GM19240 (cell line): Measurements from ENCODE around the gene VPS11.
"Not testable (repeated sequence)": the region's sequence is repeated elsewhere in the genome, so short reads cannot be mapped to it uniquely, and the experiment has no call there.

Experiments used
- DNase-seq: peaks from one replicate; pipeline ENCODE4 v3.0.0; 2011; ENCODE audit warnings: low spot score; ENCODE audit not compliant: insufficient read length

Gene VPS11

DNA sequence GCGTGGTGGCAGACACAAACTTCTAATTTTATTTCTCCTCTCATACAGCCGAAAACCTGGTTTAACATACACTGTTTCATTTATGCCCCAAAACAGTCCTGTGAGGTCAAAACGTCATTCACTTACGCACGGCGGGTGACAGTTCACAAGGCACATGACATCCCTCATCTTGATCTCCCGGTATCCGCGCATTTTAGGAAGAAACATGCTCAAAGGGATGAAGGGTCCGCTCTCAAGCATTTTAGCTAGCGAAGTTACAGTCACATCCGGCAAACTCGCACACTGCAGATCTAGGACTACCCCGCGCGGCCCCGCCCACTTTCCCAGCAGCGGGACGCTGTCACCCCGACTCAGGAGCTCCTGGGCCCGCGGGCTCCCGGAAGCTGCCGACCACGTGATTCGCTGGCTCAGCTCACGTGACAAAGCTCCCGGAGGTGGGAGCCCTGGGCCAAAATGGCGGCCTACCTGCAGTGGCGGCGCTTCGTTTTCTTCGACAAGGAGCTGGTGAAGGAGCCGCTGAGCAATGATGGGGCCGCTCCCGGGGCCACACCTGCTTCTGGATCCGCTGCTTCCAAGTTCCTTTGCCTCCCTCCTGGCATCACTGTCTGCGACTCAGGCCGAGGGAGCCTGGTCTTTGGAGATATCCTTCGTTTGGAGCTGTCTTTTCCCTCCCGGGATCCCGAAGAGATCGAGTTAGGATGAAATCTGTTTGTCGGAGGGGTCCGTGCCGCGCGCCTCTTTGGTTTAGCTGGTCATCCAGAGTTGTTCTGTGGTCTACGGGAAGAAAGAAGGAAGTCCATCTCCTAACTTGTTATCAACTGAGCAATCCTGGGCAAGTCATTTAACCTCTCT, at the start of gene VPS11:
Gene VPS11, plus strand, starts transcription at position 448 of the 852 bp plus-strand sequence. Its CDS starts 6 bp downstream, at position 454.
- DNase-seq: peak; percentile 100

- DNase-seq: peak; percentile 79
Observed at GRCh38 chr11:119018074-119018938, 49.3 kb upstream of the VPS11 start, which contains the start of the genes RPS25 and TRAPPC4. TSS of gene RPS25 (minus strand) at chr11:119018343. CDS start at chr11:119018284, 59 bp downstream. TSS of gene TRAPPC4 (plus strand) at chr11:119018766. CDS start at chr11:119018796, 30 bp downstream.

DNA sequence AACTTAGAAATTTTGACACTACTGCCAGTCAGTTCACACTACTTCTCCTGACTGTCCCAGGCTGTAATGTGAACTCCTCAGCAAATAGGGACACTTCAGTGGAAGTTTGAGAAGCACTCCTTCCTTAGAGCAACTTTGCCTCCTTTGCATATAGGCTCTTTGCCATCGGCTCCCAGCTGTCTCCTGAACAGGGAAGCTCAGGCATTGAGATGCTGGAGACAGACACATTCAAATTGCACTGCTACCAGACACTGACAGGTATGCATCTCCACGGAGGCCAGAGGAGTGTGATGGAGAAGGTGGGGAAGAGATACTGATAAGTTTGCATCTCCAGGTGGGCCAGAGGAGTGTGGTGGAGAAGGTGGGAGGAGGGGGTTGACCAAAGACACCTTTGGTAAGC, 47.6 kb upstream of the VPS11 start:
- no peak for DNase-seq

GRCh38 chr11:119021631-119022030, 46.0 kb upstream of the VPS11 start:
- no peak for DNase-seq

GRCh38 chr11:119023741-119024140, 43.9 kb upstream of the VPS11 start:
- no peak for DNase-seq

- no peak for DNase-seq
Observed at GRCh38 chr11:119024430-119025098, 43.1 kb upstream of the VPS11 start.

- no peak for DNase-seq
Observed at GRCh38 chr11:119025099-119025473, 42.5 kb upstream of the VPS11 start.

- no peak for DNase-seq
Observed at GRCh38 chr11:119025541-119025940, 42.1 kb upstream of the VPS11 start.

DNA sequence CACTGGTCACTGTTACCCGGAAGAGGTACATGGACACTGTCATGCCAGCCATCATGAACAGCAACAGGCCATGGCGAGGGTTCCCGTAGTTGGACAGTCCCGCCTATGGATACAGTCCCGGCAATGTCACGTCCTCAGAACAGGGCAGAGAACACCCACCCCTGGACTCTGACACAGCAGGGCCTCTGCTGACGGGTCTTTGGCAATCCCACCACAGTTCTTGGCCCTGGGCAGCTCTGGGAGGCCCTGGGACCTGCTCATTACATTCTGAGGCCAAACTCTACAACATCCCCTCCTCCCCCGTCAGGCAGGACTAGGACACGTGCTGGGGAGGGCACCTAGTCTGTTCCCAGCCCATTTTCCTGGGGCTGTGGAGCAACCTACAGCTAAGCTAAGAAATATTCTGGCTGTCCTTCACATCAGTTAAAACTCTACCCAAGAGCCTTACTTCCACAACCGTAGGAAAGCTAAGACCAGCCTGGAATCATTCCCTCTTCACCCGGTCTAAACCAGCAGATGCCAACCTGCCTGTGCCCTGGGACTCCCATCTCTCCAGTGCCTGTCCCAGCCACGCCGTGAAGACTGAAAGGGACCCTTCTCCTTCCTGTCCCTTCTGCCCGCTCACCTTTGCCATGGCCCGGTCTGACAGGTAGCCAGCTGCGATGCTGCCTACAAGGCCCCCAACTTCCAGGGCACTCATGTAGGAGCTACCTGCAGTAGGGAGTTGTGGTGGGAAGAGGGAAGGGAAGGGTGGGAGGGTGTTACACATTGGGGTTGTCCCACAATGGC, 41.4 kb upstream of the VPS11 start:
- no peak for DNase-seq

GRCh38 chr11:119026970-119027369, 40.6 kb upstream of the VPS11 start:
- DNase-seq: no peak

DNA sequence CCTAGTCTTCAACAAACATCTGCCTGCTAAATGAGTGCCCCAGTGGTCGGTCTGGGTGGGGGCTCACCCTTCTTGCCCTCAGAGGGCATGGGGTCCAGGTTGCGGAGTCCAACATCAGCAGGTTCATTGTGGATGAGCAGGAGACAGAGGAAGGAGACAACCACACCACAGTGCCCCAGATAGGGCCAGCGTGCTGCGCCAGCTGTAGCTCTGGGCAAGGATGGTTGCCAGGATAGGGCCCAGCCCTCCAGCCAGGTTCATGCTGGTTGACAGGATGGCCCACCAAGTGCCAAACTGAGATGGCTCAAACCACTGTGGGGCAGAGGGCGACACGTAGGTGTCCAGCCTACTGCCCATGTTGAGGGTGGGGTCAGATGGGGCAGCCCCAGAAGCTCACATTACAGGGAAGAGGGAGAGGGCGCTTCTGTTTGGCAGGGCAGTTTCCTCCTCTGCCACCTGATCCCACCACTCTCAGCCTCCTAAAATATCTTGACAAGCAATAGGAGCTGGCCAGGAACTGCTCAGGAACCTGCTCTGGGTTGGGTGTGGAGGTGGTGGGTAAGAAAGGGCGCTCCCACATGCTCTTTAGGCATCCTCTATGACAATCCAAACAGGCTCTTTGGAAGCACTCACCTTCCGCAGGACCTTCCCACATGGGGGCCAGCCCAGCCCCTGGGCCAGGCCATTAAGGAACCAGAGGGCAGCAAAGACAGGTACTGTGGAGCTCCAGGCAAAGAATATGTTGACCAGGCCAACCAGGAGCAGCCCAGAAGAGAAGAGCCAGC, 39.9 kb upstream of the VPS11 start:
- no peak for DNase-seq

DNA sequence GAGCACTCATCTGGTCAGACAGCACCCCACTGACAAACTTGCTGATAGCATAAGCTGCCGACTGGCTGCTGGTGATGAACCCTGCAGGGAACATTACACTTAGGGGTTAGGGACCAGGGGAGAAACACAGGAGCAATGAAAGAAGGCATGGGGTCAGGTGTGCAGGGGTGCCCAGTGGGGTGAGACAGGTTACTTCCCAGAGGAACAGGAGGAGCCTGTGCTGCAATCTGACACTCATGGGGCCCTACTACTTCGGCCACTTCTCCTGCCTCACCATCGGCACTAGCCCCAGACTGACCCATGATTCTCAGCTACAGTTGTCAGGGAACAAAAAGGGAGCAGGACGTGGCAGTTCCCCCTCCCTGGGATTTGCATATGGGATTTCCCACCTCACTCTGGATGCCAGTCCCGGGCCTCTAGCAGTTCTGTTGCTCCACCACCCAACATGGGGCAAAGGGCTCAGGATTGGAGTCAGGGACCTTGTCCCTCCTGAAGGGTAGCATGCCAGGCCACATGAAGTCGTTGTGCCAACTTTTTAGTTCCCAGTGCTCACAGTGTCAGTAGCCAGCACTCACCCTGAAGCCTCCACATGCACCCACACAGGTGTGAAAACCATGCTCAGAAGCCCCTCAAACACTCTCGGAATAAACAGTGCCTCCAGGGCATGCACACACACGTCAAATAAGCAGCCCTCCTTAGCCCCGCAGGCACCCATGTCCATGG, 39.1 kb upstream of the VPS11 start:
- DNase-seq: no peak

GRCh38 chr11:119029069-119029339, 38.6 kb upstream of the VPS11 start:
- no peak for DNase-seq

- DNase-seq: no peak
Observed at GRCh38 chr11:119029340-119030028, 38.1 kb upstream of the VPS11 start.

DNA sequence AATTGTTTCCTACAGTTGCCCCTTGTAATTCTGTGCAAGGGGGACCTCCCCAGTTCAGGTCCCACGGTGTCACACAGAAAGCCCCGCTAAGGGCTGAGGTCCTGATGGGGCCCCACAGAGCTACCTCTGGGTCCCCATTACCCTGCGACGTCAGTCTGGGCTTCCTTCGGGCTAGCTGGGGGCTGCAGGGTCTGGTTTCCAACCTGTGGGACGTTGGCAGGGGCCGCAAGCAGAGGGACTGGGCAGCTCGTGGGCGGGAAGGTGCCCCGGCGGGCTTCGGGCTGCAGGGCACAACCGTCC, 37.6 kb upstream of the VPS11 start:
- no peak for DNase-seq

GRCh38 chr11:119030329-119031047, 37.1 kb upstream of the VPS11 start, which contains the start of gene SLC37A4:
TSS of gene SLC37A4 (minus strand) at chr11:119030877.
- DNase-seq: peak; percentile 91

DNA sequence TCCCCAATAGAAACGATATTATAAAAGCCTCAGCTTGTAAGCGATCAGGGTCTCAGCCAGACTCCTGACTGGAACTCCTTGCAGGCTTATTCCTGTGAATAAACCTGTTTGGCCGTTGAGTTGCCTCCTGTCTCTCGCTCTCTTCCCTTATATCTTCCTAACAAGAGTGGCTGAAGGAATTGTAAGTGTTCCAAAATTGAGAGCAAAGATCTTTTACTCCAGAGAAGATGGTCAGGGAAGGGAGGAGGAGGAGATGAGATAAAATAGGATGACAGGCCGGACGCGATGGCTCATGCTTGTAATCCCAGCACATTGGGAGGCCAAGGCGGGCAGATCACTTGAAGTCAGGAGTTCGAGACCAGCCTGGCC, 35.7 kb upstream of the VPS11 start:
- DNase-seq: no peak

- not testable (repeated sequence) for DNase-seq
Observed at GRCh38 chr11:119033421-119033820, 34.2 kb upstream of the VPS11 start.
